LNCaP clone FGC (cell line): ENCODE results near the gene MCOLN1.

Source experiments
- DNase-seq: peaks from one replicate; pipeline ENCODE4 v3.0.0-alpha.2; 2011; ENCODE audit warnings: low read depth
- H3K4me3 ChIP-seq: 2 replicates; pipeline ENCODE4 v1.5.1; 2011; ENCODE audit warnings: mild to moderate bottlenecking, low read depth, low read length, control low read depth
- CTCF ChIP-seq: IDR thresholded peaks from 2 replicates; pipeline ENCODE4 v1.5.1; 2012; ENCODE audit warnings: mild to moderate bottlenecking; ENCODE audit not compliant: control insufficient read depth, insufficient read depth; ENCODE audit errors: extremely low read depth

Gene MCOLN1

DNA sequence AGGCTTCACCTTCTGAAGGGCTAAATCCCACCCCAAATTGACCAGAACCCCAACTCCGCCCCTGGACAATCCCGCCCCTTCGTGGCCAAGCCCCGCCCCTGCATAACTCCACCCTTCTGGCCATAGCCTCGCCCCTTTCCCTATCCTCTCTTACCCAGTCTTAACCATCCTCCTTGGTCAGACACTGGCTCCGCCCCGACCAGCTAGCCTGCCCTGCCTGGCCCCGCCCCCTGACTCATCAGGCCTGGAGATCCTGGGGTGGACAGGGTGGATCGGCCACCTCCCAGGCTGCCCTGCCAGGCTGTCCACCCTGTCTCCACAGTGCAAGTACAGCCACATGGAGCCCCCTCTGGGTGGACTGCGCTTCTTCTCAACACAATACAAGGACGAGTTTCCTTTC, 14.5 kb upstream of the MCOLN1 start:
- DNase-seq = no peak
- no peak for TF ChIP-seq CTCF
- H3K4me3 ChIP-seq = no peak overlapping the region

- TF ChIP-seq CTCF = no peak
- H3K4me3 ChIP-seq = no peak overlapping the region
- DNase-seq = no peak
Observed at GRCh38 chr19:7509625-7510024, 12.8 kb upstream of the MCOLN1 start.

GRCh38 chr19:7512400-7512851, 10.0 kb upstream of the MCOLN1 start:
- H3K4me3 ChIP-seq = no peak overlapping the region
- no peak for DNase-seq
- TF ChIP-seq CTCF = no peak

DNA sequence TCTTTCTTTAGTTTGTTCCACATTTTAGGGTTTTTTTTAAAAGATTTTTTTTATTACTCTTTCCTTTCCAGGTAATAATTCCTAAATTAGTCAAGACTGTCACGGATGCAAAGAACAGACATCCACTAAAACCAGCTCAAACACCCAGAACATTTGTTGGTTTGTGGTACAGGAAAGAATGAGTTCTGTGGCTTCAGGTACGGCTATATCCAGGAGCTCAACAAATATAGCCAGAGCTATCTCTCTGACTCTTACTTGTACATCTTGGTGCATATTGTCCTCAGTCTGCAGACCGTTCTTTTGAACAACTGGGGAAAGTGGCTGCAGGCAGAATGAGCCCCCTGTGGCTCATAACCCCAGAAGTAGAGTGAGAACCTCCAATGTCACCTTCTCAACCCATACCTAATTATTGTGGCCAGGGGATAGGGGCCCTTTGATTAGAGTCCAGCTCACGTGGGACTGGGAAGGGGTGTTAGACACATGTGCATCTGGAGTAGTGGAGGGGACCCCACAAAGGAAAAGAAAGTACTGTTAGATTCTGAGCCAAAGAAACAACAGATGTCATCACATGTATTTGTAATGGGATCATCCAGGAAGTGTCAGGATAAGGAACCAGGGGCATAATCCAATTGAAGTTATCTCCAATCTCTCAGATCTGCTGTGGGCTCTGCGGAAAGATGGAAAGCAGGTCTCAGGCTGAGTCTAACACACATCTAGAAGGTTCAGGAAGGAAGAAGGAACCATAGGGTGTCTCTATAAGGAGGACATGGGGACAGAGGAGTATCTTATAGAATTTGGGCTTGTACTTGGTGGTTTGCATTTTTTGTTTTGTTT, 8.4 kb upstream of the MCOLN1 start:
- H3K4me3 ChIP-seq = no peak overlapping the region
- no peak for DNase-seq
- TF ChIP-seq CTCF = no peak

DNA sequence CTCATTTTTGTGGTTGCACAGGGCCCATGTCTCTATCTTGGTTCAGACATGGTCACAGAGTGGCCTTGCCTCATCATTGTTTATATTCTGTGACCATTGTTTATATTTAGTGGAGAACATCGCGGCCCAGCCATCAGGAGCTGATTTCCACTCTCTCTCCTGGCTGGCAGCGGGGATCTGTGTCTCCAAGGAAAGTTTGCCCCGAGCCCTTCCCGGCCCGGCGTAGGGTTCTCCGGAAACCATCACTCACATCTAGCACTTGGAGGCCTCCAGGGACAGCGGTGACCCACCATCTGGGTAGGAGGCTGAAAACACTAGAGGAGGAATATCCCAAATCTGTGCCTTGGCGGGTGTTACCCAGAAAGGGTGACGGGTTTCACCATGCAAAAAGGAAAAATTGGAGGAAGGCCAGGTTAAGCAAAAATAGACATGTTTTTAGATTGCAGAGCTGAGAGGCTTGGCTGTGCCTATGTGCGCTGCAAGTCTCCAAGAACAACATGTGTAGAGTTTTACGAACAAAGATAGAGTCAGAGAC, 7.2 kb upstream of the MCOLN1 start:
- peak overlapping the region; percentile 50 for H3K4me3 ChIP-seq
- DNase-seq = no peak
- no peak for TF ChIP-seq CTCF

DNA sequence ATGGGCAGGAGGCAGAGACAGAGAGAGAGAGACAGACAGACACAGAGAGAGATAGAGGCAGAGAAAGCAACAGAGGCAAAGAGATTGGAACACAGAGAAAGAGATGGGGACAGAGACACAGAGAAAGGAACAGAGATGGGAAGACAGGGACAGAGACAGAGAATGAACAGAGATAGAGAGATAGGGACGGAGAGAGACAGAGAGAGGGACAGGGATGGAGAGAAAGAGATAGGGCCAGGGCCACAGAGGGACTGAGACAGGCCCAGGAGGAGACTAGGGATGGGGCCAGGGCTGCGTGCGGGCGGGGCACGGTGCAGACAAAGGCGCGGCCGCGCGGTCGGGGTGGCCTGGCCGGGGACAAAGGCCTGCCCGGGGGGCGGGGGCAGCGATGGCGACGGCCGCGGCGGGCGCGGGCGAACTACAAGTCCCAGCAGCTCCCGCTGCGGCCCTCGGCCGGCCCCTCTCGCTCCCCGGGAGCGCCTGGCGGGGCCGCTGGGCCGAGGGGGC, 6.7 kb upstream of the MCOLN1 start, which contains the start of gene ZNF358:
Gene ZNF358 (plus strand): TSS at position 459 of the 507 bp plus-strand sequence. CDS start 3,140 bp downstream, outside the sequence.
- no peak for TF ChIP-seq CTCF
- no peak for DNase-seq
- H3K4me3 ChIP-seq = peak within 1 kb of the TSS; percentile 86

DNA sequence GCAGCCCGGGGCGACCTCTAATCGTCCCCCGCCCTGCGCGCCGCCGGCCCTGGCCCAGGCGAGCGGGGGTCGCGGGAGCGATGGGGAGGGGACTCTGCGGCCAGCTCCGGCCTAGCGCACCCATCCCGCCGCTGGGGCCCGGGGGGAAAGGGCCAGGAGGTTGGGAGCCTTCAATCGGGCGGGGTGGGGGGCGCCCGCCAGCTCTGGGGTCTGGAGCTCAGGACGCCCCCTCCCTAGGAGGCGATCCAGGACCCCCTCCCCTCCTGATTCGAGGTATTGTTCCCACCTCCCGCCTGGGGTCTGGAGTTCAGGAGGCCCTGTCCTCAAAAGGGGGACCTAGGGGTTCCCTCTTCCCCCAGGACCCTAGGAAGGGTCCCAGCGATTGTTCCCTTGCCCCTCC, 6.1 kb upstream of the MCOLN1 start:
- peak overlapping the region; percentile 86 for H3K4me3 ChIP-seq
- DNase-seq = no peak
- no peak for TF ChIP-seq CTCF
